Immature natural killer cell (primary cell): ENCODE data around the gene DCPS. TPM values are rescaled to one million over a fixed set of nuclear protein-coding genes. Genes with fewer than 3 reads are reported as not detected.
"Not testable (repeated sequence)": the region's sequence is repeated elsewhere in the genome, so short reads cannot be mapped to it uniquely, and the experiment has no call there.

ENCODE experiments used
- DNase-seq, 3 donors: peaks; one replicate each; pipeline ENCODE4 v3.0.0; 2022; ENCODE audit warnings: mixed read lengths in 1 of 3
- H3K27ac Mint-ChIP-seq, 6 donors: one replicate each; pipeline ENCODE4 v1.8.0; 2020; ENCODE audit warnings: mixed read lengths in 6 of 6, mild to moderate bottlenecking in 5 of 6, inconsistent platforms in 4 of 6, moderate library complexity in 3 of 6
- H3K27me3 Mint-ChIP-seq, 3 donors: one replicate each; pipeline ENCODE4 v1.8.0; 2020 to 2021; ENCODE audit warnings: low read depth in 3 of 3, mild to moderate bottlenecking in 3 of 3, mixed read lengths in 3 of 3, moderate library complexity in 3 of 3, inconsistent platforms in 1 of 3
- H3K36me3 Mint-ChIP-seq, 3 donors: one replicate each; pipeline ENCODE4 v1.8.0; 2020; ENCODE audit warnings: mixed read lengths in 3 of 3, inconsistent platforms in 2 of 3, mild to moderate bottlenecking in 2 of 3
- H3K4me1 Mint-ChIP-seq, 2 donors: one replicate each; pipeline ENCODE4 v1.8.0; 2020; ENCODE audit warnings: inconsistent platforms in 2 of 2, mild to moderate bottlenecking in 2 of 2, mixed read lengths in 2 of 2, moderate library complexity in 1 of 2
- H3K4me3 Mint-ChIP-seq, 5 donors: one replicate each; pipeline ENCODE4 v1.8.0; 2020; ENCODE audit warnings: mild to moderate bottlenecking in 5 of 5, mixed read lengths in 5 of 5, inconsistent platforms in 3 of 5, moderate library complexity in 3 of 5
- H3K9me3 Mint-ChIP-seq, 6 donors: one replicate each; pipeline ENCODE4 v1.8.0; 2020; ENCODE audit warnings: mild to moderate bottlenecking in 6 of 6, mixed read lengths in 6 of 6, inconsistent platforms in 4 of 6, moderate library complexity in 3 of 6
- polyA plus RNA-seq, 3 donors: library from polyadenylated mRNA; unstranded; fragments of 300-500 nt; fragmentation: Illumina TruSeq; gene quantifications; one replicate each; pipeline ENCODE4 v1.2.3, GENCODE V29; 2021

DCPS gene
- polyA plus RNA-seq, 3 donors from 2014 or later, result 33.1 to 65.7 (median 40.6) TPM

DNA sequence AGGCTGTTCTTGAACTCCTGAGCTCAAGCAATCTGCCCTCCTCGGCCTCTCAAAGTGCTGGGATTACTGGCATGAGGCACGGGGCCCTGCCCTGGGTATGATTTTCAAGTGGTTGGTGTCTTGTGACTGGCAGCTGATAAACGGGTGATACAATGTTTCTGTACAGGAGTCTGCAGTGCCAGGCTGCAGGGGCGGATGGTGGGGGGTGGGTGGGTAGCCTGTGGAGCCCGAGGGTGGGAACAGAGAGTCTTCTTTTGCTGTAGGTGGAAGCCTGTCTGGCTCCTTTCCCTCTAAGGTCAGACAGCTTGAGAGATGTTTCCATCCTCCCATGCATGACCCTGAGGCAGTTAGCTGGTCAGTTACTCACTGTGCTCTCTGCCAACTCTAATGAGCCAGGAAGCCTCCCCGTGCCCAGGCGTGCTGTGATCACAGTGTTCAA is 90.8 kb downstream of the DCPS start:
- DNase-seq, H3K27ac Mint-ChIP-seq, H3K27me3 Mint-ChIP-seq, H3K9me3 Mint-ChIP-seq, H3K36me3 Mint-ChIP-seq: not testable (repeated sequence)
- Mint-ChIP-seq H3K4me3 (peak overlapping the region in 1 of 5 donors; percentile 18), H3K4me1 (peaks cover 36 to 41% of the 10 kb centered on the region in 2 donors)

Other genes starting within 250 kb of the DCPS start
- not detected for gene CDON, start 241.2 kb upstream of the DCPS start, polyA plus RNA-seq
- 10 to 100 TPM in 2 of 3 donors, 1 to 10 TPM in 1; 4.5 to 15.0 (median 10.5) TPM for gene RPUSD4, start 92.4 kb upstream of the DCPS start, polyA plus RNA-seq
- gene FAM118B, start 92.3 kb upstream of the DCPS start, polyA plus RNA-seq, result 10 to 100 TPM; 11.5 to 21.1 (median 13.7) TPM
- gene SRPRA, start 35.2 kb upstream of the DCPS start, polyA plus RNA-seq, result 100 to 1,000 TPM in 2 of 3 donors, 10 to 100 TPM in 1; 67.7 to 161 (median 150) TPM
- 10 to 100 TPM; 19.0 to 37.0 (median 20.5) TPM for gene FOXRED1, start 34.9 kb upstream of the DCPS start, polyA plus RNA-seq
- gene TIRAP, start 21.0 kb upstream of the DCPS start, polyA plus RNA-seq, result 10 to 100 TPM in 1 of 3 donors, 1 to 10 TPM in 2; 6.0 to 15.6 (median 6.5) TPM
- gene ST3GAL4, start 51.6 kb downstream of the DCPS start, polyA plus RNA-seq, result 10 to 100 TPM; 25.0 to 31.7 (median 30.9) TPM